ENCODE measurements around the gene LRR1. TPM values are rescaled to one million over a fixed set of nuclear protein-coding genes. Genes with fewer than 3 reads are reported as not detected.

LRR1 gene
- polyA plus RNA-seq, 1 experiment: 12.8 TPM

DNA sequence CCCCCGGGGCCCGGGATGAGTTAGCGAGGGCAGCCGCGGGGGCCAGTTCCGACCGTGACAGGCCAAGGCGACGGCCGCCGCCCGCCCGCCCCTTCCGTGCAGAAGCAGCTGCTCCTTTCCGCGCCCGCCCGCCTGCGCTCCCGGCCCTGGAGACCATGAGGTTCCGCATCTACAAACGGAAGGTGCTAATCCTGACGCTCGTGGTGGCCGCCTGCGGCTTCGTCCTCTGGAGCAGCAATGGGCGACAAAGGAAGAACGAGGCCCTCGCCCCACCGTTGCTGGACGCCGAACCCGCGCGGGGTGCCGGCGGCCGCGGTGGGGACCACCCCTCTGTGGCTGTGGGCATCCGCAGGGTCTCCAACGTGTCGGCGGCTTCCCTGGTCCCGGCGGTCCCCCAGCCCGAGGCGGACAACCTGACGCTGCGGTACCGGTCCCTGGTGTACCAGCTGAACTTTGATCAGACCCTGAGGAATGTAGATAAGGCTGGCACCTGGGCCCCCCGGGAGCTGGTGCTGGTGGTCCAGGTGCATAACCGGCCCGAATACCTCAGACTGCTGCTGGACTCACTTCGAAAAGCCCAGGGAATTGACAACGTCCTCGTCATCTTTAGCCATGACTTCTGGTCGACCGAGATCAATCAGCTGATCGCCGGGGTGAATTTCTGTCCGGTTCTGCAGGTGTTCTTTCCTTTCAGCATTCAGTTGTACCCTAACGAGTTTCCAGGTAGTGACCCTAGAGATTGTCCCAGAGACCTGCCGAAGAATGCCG, 22.6 kb downstream of the LRR1 start:
- no peak for DNase-seq (ENCODE audit: low read depth, low spot score)
- Histone ChIP-seq H3K9me3 (ENCODE audit: control insufficient read depth, insufficient read depth, low read length) (no peaks in the 10 kb centered on the region; the same call in 1 of the 2 replicates), H3K27ac (ENCODE audit: low read depth, low read length) (peak overlapping the region; percentile 95), H3K4me3 (ENCODE audit: low read depth, low read length) (peak overlapping the region; percentile 93), H3K27me3 (ENCODE audit: control insufficient read depth, insufficient read depth, low read length) (no peaks in the 10 kb centered on the region)
- POLR2A ChIA-PET: interaction anchor here (1.1 to 2.5 kb wide), 8 partner anchors 13 to 441 kb away, joined by 3 to 26 read pairs (median 16); partner anchors contain the start of genes DNAAF2, KLHDC2, LRR1 and RPS29
- no peak for TF ChIP-seq CTCF (IDR thresholded peaks at IDR 0.05; ENCODE audit: low read depth, low read length)
- CTCF ChIA-PET: interaction anchor here (1.5 to 2.6 kb wide), 2 partner anchors 13 to 160 kb away, joined by 4 to 17 read pairs; partner anchors contain the start of gene DNAAF2

GRCh38 chr14:49622022-49622607, 23.4 kb downstream of the LRR1 start:
- no peak overlapping the region for H3K27ac ChIP-seq (ENCODE audit: low read depth, low read length)
- H3K27me3 ChIP-seq (ENCODE audit: control insufficient read depth, insufficient read depth, low read length): no peaks in the 10 kb centered on the region
- no peaks in the 10 kb centered on the region; the same call in 1 of the 2 replicates for H3K9me3 ChIP-seq (ENCODE audit: control insufficient read depth, insufficient read depth, low read length)
- TF ChIP-seq CTCF (IDR thresholded peaks at IDR 0.05; ENCODE audit: low read depth, low read length): no peak
- H3K4me3 ChIP-seq (ENCODE audit: low read depth, low read length): peak overlapping the region; percentile 93
- ChIA-PET POLR2A (interaction anchor here (2.5 kb wide), 1 partner anchor 36 kb away, joined by 21 read pairs; the partner anchor contains the start of gene RPS29), CTCF (interaction anchor here (2.6 to 3.3 kb wide), 2 partner anchors 12 kb away, joined by 17 to 19 read pairs; partner anchors contain the start of gene DNAAF2)
- DNase-seq (ENCODE audit: low read depth, low spot score): no peak

- no peak for DNase-seq (ENCODE audit: low read depth, low spot score)
- ChIA-PET CTCF (interaction anchor here (0.7 to 3.3 kb wide), 3 partner anchors 11 to 125 kb away, joined by 4 to 19 read pairs (median 5); partner anchors contain the start of gene DNAAF2), POLR2A (no interaction called here)
- Histone ChIP-seq H3K27me3 (ENCODE audit: control insufficient read depth, insufficient read depth, low read length) (no peaks in the 10 kb centered on the region), H3K27ac (ENCODE audit: low read depth, low read length) (no peak overlapping the region), H3K9me3 (ENCODE audit: control insufficient read depth, insufficient read depth, low read length) (no peaks in the 10 kb centered on the region; the same call in 1 of the 2 replicates), H3K4me3 (ENCODE audit: low read depth, low read length) (peak overlapping the region; percentile 93)
- no peak for TF ChIP-seq CTCF (IDR thresholded peaks at IDR 0.05; ENCODE audit: low read depth, low read length)
Measured at GRCh38 chr14:49623387-49623786, 24.6 kb downstream of the LRR1 start.

GRCh38 chr14:49623941-49624839, 25.4 kb downstream of the LRR1 start:
- no peak for TF ChIP-seq CTCF (IDR thresholded peaks at IDR 0.05; ENCODE audit: low read depth, low read length)
- CTCF ChIA-PET: interaction anchor here (0.7 to 3.3 kb wide), 3 partner anchors 10 to 126 kb away, joined by 4 to 19 read pairs (median 5); partner anchors contain the start of gene DNAAF2

More at GRCh38 chr14:49623941-49624839, 25.4 kb downstream of the LRR1 start:
- Histone ChIP-seq H3K9me3 (ENCODE audit: control insufficient read depth, insufficient read depth, low read length) (no peaks in the 10 kb centered on the region; the same call in 1 of the 2 replicates), H3K27ac (ENCODE audit: low read depth, low read length) (no peak overlapping the region), H3K27me3 (ENCODE audit: control insufficient read depth, insufficient read depth, low read length) (no peaks in the 10 kb centered on the region), H3K4me3 (ENCODE audit: low read depth, low read length) (no peak overlapping the region; the same call in 1 of the 2 replicates)
- POLR2A ChIA-PET: interaction anchor here (0.7 kb wide), 1 partner anchor 10 kb away, joined by 4 read pairs; no protein-coding TSS in a partner anchor
- DNase-seq (ENCODE audit: low read depth, low spot score): no peak

Data from AG04450 (cell line).